Left colon (tissue), 2 donors: ENCODE results near the gene DAGLA. TPM values are rescaled to one million over a fixed set of nuclear protein-coding genes. Genes with fewer than 3 reads are reported as not detected.

ENCODE experiments used
- ATAC-seq: fragments of 200-7000 bp; cut with Tn5 transposase; one replicate; pipeline ENCODE4 v1.9.1; 2020; ENCODE audit warnings: mild to moderate bottlenecking, moderate library complexity
- DNase-seq, 2 donors: peaks; one replicate each; pipeline ENCODE4 v3.0.0-alpha.2; 2020
- intact Hi-C, 2 donors: fragments of 100-400 bp; cut with DNase I in 1 of 2; cut with micrococcal nuclease in 1 of 2; formaldehyde crosslinking; loops; one replicate each; pipeline versions ENCODE4 v1.11.2 to v1.14.0; 2022; cut with DNase I, micrococcal nuclease
- total RNA-seq, 2 donors: library from RNA; stranded (reverse); fragmentation: NEBNext Ultra II Directional; extraction: Animal tissue kit (Norgen Biotek cat#: 25700); gene quantifications; one replicate each; pipeline ENCODE4 v1.2.1, GENCODE V29; 2021
- donor health status: DM: no; HTN: no; CAD: no.
- donor health status: DM: yes; HTN: yes; CAD: no.

The DAGLA gene
- total RNA-seq, 2 donors from 2014 or later = 10.7 to 12.2 TPM

GRCh38 chr11:61765550-61766253, 85.5 kb downstream of the DAGLA start:
- intact Hi-C loops = no loop called here
- no peak for ATAC-seq
- DNase-seq = no peak

- intact Hi-C loops = no loop called here
- ATAC-seq (no peak), DNase-seq (no peak)
Measured at GRCh38 chr11:61766353-61766841, 86.2 kb downstream of the DAGLA start.

GRCh38 chr11:61768376-61769076, 88.3 kb downstream of the DAGLA start:
- ATAC-seq (no peak), DNase-seq (no peak)
- intact Hi-C loops = no loop called here

GRCh38 chr11:61769169-61769920, 89.2 kb downstream of the DAGLA start:
- DNase-seq (no peak), ATAC-seq (no peak)
- intact Hi-C loops = no loop called here

GRCh38 chr11:61769946-61770683, 89.9 kb downstream of the DAGLA start:
- ATAC-seq = no peak
- intact Hi-C loops = no loop called here
- DNase-seq = no peak

- DNase-seq (no peak), ATAC-seq (no peak)
- intact Hi-C loops = no loop called here
Measured at GRCh38 chr11:61771195-61771894, 91.2 kb downstream of the DAGLA start.

GRCh38 chr11:61771985-61772455, 91.8 kb downstream of the DAGLA start:
- DNase-seq (no peak), ATAC-seq (no peak)
- intact Hi-C loops = no loop called here

- intact Hi-C loops = no loop called here
- ATAC-seq = no peak
- DNase-seq = no peak
Measured at GRCh38 chr11:61773356-61773755, 93.2 kb downstream of the DAGLA start.

- intact Hi-C loops = no loop called here
- ATAC-seq = no peak
- no peak for DNase-seq
Measured at GRCh38 chr11:61773809-61774208, 93.6 kb downstream of the DAGLA start.

- DNase-seq (no peak), ATAC-seq (no peak)
- intact Hi-C loops = no loop called here
Measured at GRCh38 chr11:61774411-61774810, 94.2 kb downstream of the DAGLA start.

- DNase-seq (no peak), ATAC-seq (no peak)
- intact Hi-C loops = no loop called here
Measured at GRCh38 chr11:61775106-61775505, 94.9 kb downstream of the DAGLA start.

- intact Hi-C loops = no loop called here
- DNase-seq (no peak), ATAC-seq (peak; percentile 25)
Measured at GRCh38 chr11:61775606-61776554, 95.7 kb downstream of the DAGLA start.

GRCh38 chr11:61776561-61777075, 96.4 kb downstream of the DAGLA start:
- intact Hi-C loops = no loop called here
- DNase-seq (peak; percentile 54 to 79), ATAC-seq (peak; percentile 73)

- ATAC-seq = peak; percentile 44
- intact Hi-C loops = no loop called here
- DNase-seq = peak in 1 of 2 donors; percentile 47
Measured at GRCh38 chr11:61777234-61778090, 97.3 kb downstream of the DAGLA start.

- intact Hi-C loops = no loop called here
- no peak for ATAC-seq
Measured at GRCh38 chr11:61778357-61778886, 98.2 kb downstream of the DAGLA start.

More at GRCh38 chr11:61778357-61778886, 98.2 kb downstream of the DAGLA start:
- no peak for DNase-seq
